ENCODE data around the gene RGS7. TPM values are rescaled to one million over a fixed set of nuclear protein-coding genes. Genes with fewer than 3 reads are reported as not detected.
"Not testable (repeated sequence)": the region's sequence is repeated elsewhere in the genome, so short reads cannot be mapped to it uniquely, and the experiment has no call there.

RGS7 gene
- total and polyA plus RNA-seq, 2 of the 4 experiments (the other 2 are of a cell fraction): 0.58 to 0.72 TPM

GRCh38 chr1:241090798-241091197, 266.2 kb downstream of the RGS7 start:
- in situ Hi-C loops (cut with MboI; ENCODE audit: low sequenced_read_pairs): no loop called here
- no peak overlapping the region for H3K18ac ChIP-seq (ENCODE audit: low read depth, low read length)
- H4K20me1 ChIP-seq (ENCODE audit: insufficient read depth, low read length): no peaks in the 10 kb centered on the region
- no peak overlapping the region for H4K5ac ChIP-seq (ENCODE audit: low read depth, low read length)
- no peak overlapping the region for H4K8ac ChIP-seq (ENCODE audit: low read depth in 2 of 2, low read length in 2 of 2)
- peaks cover 2% of the 10 kb centered on the region for H3K9me3 ChIP-seq (ENCODE audit: control insufficient read depth, insufficient read depth, low read length)
- H2AFZ ChIP-seq (replicated peaks; ENCODE audit: low read length, poor library complexity): no peak overlapping the region
- ATAC-seq (ENCODE audit: low read depth) (no peak), DNase-seq (no peak)
- no peaks in the 10 kb centered on the region for H3K4me1 ChIP-seq (ENCODE audit: control insufficient read depth, insufficient read depth, low read length)
- no peak overlapping the region for H2BK5ac ChIP-seq (ENCODE audit: low read depth, low read length, poor library complexity, severe bottlenecking)
- dilution Hi-C loops (cut with HindIII; ENCODE audit: low sequenced_read_pairs, unreplicated experiment): no loop called here
- CTCF ChIA-PET: interaction anchor here (0.5 kb wide), 1 partner anchor 255 kb away, joined by 5 read pairs; no protein-coding TSS in a partner anchor
- H3K36me3 ChIP-seq (ENCODE audit: control insufficient read depth, insufficient read depth, low read length): no peaks in the 10 kb centered on the region
- H3K9me1 ChIP-seq (ENCODE audit: insufficient read depth, low read length): no peaks in the 10 kb centered on the region
- no TSS peak for BruUV-seq (replicated peaks)
- no peak overlapping the region for H2AK5ac ChIP-seq (ENCODE audit: low read depth, low read length)
- H3K4ac ChIP-seq (ENCODE audit: low read depth, low read length): no peak overlapping the region
- no peak overlapping the region for H2BK15ac ChIP-seq (ENCODE audit: low read depth, low read length)
- H3K56ac ChIP-seq (ENCODE audit: extremely low read depth, insufficient read depth, low read length): no peak overlapping the region
- H3K27me3 ChIP-seq (ENCODE audit: control insufficient read depth, insufficient read depth, low read length): no peaks in the 10 kb centered on the region
- no peak overlapping the region for H2AK9ac ChIP-seq (replicated peaks; ENCODE audit: low read depth, low read length, poor library complexity)
- POLR2A ChIA-PET (ENCODE audit: unreplicated experiment): no interaction called here
- intact Hi-C loops (cut with micrococcal nuclease): no loop called here
- no peak overlapping the region for H4K91ac ChIP-seq (ENCODE audit: insufficient read depth, low read depth, low read length)
- TF ChIP-seq BHLHE40 (IDR thresholded peaks at IDR 0.05; ENCODE audit: low read depth, low read length): no peak
- TF ChIP-seq MAZ (IDR thresholded peaks at IDR 0.05; ENCODE audit: borderline replicate concordance, low read depth, low read length): no peak
- TF ChIP-seq SMC3 (IDR thresholded peaks at IDR 0.05; ENCODE audit: low read depth, low read length): no peak
- no peak for TF ChIP-seq MAFK (IDR thresholded peaks at IDR 0.05; ENCODE audit: low read depth, low read length)
- no peak for TF ChIP-seq RFX5 (IDR thresholded peaks at IDR 0.05; ENCODE audit: low read depth, low read length)
- TF ChIP-seq CHD1 (IDR thresholded peaks at IDR 0.05; ENCODE audit: low read depth, low read length): no peak
- TF ChIP-seq CTCF (conservative IDR thresholded peaks at IDR 0.05; ENCODE audit: low read depth, low read length): no peak
- TF ChIP-seq POLR2A (IDR thresholded peaks at IDR 0.05; ENCODE audit: low read depth, low read length): no peak
- H3K4me3 ChIP-seq (ENCODE audit: insufficient read depth, low read depth, low read length): no peak overlapping the region
- H2BK120ac ChIP-seq (ENCODE audit: low read depth, low read length): no peak overlapping the region
- no peak overlapping the region for H3K14ac ChIP-seq (replicated peaks; ENCODE audit: low read depth, low read length)
- no peaks in the 10 kb centered on the region for H3K79me1 ChIP-seq (ENCODE audit: low read depth in 1 of 2, low read length in 2 of 2)
- no peak overlapping the region for H3K23ac ChIP-seq (ENCODE audit: low read depth, low read length)
- H2BK20ac ChIP-seq (ENCODE audit: low read depth, low read length): no peak overlapping the region
- H3K4me2 ChIP-seq (ENCODE audit: low read depth, low read length): no peak overlapping the region
- no peak overlapping the region for H3K27ac ChIP-seq (ENCODE audit: insufficient read depth, low read length)
- WGBS, 2 experiments (ENCODE audit: extremely low coverage in 2 of 2, insufficient read length in 1 of 2): no CpG with 5 or more reads among the region's 3 CpGs
- no peak overlapping the region for H3K9ac ChIP-seq (ENCODE audit: low read depth, low read length)

GRCh38 chr1:241089066-241089465, 267.9 kb downstream of the RGS7 start:
- H3K23ac ChIP-seq (ENCODE audit: low read depth, low read length); H2AK5ac ChIP-seq (ENCODE audit: low read depth, low read length); in situ Hi-C loops (cut with MboI; ENCODE audit: low sequenced_read_pairs); H2AK9ac ChIP-seq (replicated peaks; ENCODE audit: low read depth, low read length, poor library complexity); DNase-seq; H3K79me1 ChIP-seq (ENCODE audit: low read depth in 1 of 2, low read length in 2 of 2); H3K14ac ChIP-seq (replicated peaks; ENCODE audit: low read depth, low read length); H4K91ac ChIP-seq (ENCODE audit: insufficient read depth, low read depth, low read length); H4K20me1 ChIP-seq (ENCODE audit: insufficient read depth, low read length); H3K27me3 ChIP-seq (ENCODE audit: control insufficient read depth, insufficient read depth, low read length); dilution Hi-C loops (cut with HindIII; ENCODE audit: low sequenced_read_pairs, unreplicated experiment); H3K4me1 ChIP-seq (ENCODE audit: control insufficient read depth, insufficient read depth, low read length); POLR2A ChIA-PET (ENCODE audit: unreplicated experiment); H4K5ac ChIP-seq (ENCODE audit: low read depth, low read length); H2AFZ ChIP-seq (replicated peaks; ENCODE audit: low read length, poor library complexity); intact Hi-C loops (cut with micrococcal nuclease); H3K56ac ChIP-seq (ENCODE audit: extremely low read depth, insufficient read depth, low read length); H2BK15ac ChIP-seq (ENCODE audit: low read depth, low read length); H3K9me1 ChIP-seq (ENCODE audit: insufficient read depth, low read length); H3K9ac ChIP-seq (ENCODE audit: low read depth, low read length); H2BK20ac ChIP-seq (ENCODE audit: low read depth, low read length); ATAC-seq (ENCODE audit: low read depth); H3K4ac ChIP-seq (ENCODE audit: low read depth, low read length); BruUV-seq (replicated peaks); H4K8ac ChIP-seq (ENCODE audit: low read depth in 2 of 2, low read length in 2 of 2); H2BK5ac ChIP-seq (ENCODE audit: low read depth, low read length, poor library complexity, severe bottlenecking); H2BK120ac ChIP-seq (ENCODE audit: low read depth, low read length); H3K36me3 ChIP-seq (ENCODE audit: control insufficient read depth, insufficient read depth, low read length); H3K4me2 ChIP-seq (ENCODE audit: low read depth, low read length); H3K4me3 ChIP-seq (ENCODE audit: insufficient read depth, low read depth, low read length); H3K9me3 ChIP-seq (ENCODE audit: control insufficient read depth, insufficient read depth, low read length); H3K18ac ChIP-seq (ENCODE audit: low read depth, low read length); H3K27ac ChIP-seq (ENCODE audit: insufficient read depth, low read length); CTCF ChIA-PET: not testable (repeated sequence)
- no CpG with 5 or more reads among the region's 1 CpG for WGBS, 2 experiments (ENCODE audit: extremely low coverage in 2 of 2, insufficient read length in 1 of 2)

Measured in IMR-90 (cell line).